PC-9 (cell line): Measurements from ENCODE around the gene PRCD. TPM values are rescaled to one million over a fixed set of nuclear protein-coding genes. Genes with fewer than 3 reads are reported as not detected.
"Not testable (repeated sequence)": the region's sequence is repeated elsewhere in the genome, so short reads cannot be mapped to it uniquely, and the experiment has no call there.

Experiments used
- BruUV-seq: library from RNA; stranded (reverse); fragments of 400-500 nt; replicated peaks from 2 replicates; lab custom pipeline; 2021; lab: Mats Ljungman, UMichigan
- CTCF ChIA-PET: fragments of 300-600 bp; sonication (Branson Sonifier 250); formaldehyde crosslinking; loops from one replicate; lab custom pipeline; 2022; ENCODE audit warnings: antibody characterized with exemption; lab: Charles Lee
- POLR2A ChIA-PET: fragments of 300-600 bp; sonication (Branson Sonifier 250); formaldehyde crosslinking; loops from one replicate; lab custom pipeline; 2022; ENCODE audit warnings: antibody characterized with exemption; ENCODE audit not compliant: unreplicated experiment; lab: Charles Lee
- DNase-seq, 2 experiments: peaks; one replicate each; pipeline versions ENCODE4 v3.0.0 to v3.0.0-alpha.2; 2015 to 2022; ENCODE audit warnings: mixed read lengths in 1 of 2
- H2AFZ ChIP-seq: fragments of 200-600 bp; sonication (generic); 2 replicates; pipeline ENCODE4 v1.8.1; 2017; ENCODE audit warnings: antibody characterized with exemption
- H3F3A ChIP-seq: fragments of 200-600 bp; sonication (generic); 2 replicates; pipeline ENCODE4 v1.8.1; 2017; ENCODE audit warnings: antibody characterized with exemption, mild to moderate bottlenecking, low read depth; ENCODE audit not compliant: insufficient read depth
- H3K27ac ChIP-seq: fragments of 200-600 bp; sonication (generic); 2 replicates; pipeline ENCODE4 v1.6.1; 2016; ENCODE audit warnings: mixed run types
- H3K27me3 ChIP-seq: fragments of 200-600 bp; sonication (generic); 2 replicates; pipeline ENCODE4 v1.6.1; 2016; ENCODE audit warnings: low read depth, mixed run types; ENCODE audit not compliant: insufficient read depth
- H3K36me3 ChIP-seq: fragments of 200-600 bp; sonication (generic); 2 replicates; pipeline ENCODE4 v1.6.1; 2016; ENCODE audit warnings: low read depth, mixed run types
- H3K4me1 ChIP-seq: fragments of 200-600 bp; sonication (generic); replicated peaks from 2 replicates; pipeline ENCODE4 v1.6.1; 2016; ENCODE audit warnings: mixed run types; ENCODE audit not compliant: insufficient read depth
- H3K4me2 ChIP-seq: fragments of 200-600 bp; sonication (generic); 2 replicates; pipeline ENCODE4 v1.6.1; 2017; ENCODE audit warnings: mixed run types
- H3K4me3 ChIP-seq: fragments of 200-600 bp; sonication (generic); 2 replicates; pipeline ENCODE4 v1.6.1; 2016; ENCODE audit warnings: mixed run types
- H3K79me2 ChIP-seq: fragments of 200-600 bp; sonication (generic); 2 replicates; pipeline ENCODE4 v1.6.1; 2017; ENCODE audit warnings: low read depth, mixed run types
- H3K9me2 ChIP-seq: fragments of 200-600 bp; sonication (generic); 2 replicates; pipeline ENCODE4 v1.8.1; 2017; ENCODE audit warnings: mild to moderate bottlenecking; ENCODE audit not compliant: insufficient read depth
- H3K9me3 ChIP-seq: fragments of 200-600 bp; sonication (generic); 2 replicates; pipeline ENCODE4 v1.8.1; 2016; ENCODE audit warnings: low read depth; ENCODE audit not compliant: insufficient read depth
- H4K20me1 ChIP-seq: fragments of 200-600 bp; sonication (generic); 2 replicates; pipeline ENCODE4 v1.8.1; 2017; ENCODE audit not compliant: insufficient read depth
- EZH2 ChIP-seq: fragments of 200-600 bp; sonication (generic); IDR thresholded peaks from 2 replicates; pipeline ENCODE4 v1.8.0; 2017; ENCODE audit warnings: antibody characterized with exemption, low read depth
- intact Hi-C: fragments of 100-400 bp; cut with micrococcal nuclease; formaldehyde crosslinking; loops from one replicate; pipeline ENCODE4 v1.10.0; 2022; ENCODE audit not compliant: unreplicated experiment
- total RNA-seq: library from RNA; stranded (reverse); gene quantifications from 2 replicates; pipeline ENCODE4 v1.2.3, GENCODE V29; 2021
- TF ChIP-seq, protein P1 (sequence below): fragments of 200-600 bp; sonication (generic); conservative IDR thresholded peaks from 2 replicates; pipeline ENCODE4 v1.6.1; 2017; ENCODE audit warnings: mixed run types, antibody characterized with exemption, mild to moderate bottlenecking, moderate library complexity

PRCD gene
- total RNA-seq, 1 experiment from 2014 or later: 2.7 TPM

DNA sequence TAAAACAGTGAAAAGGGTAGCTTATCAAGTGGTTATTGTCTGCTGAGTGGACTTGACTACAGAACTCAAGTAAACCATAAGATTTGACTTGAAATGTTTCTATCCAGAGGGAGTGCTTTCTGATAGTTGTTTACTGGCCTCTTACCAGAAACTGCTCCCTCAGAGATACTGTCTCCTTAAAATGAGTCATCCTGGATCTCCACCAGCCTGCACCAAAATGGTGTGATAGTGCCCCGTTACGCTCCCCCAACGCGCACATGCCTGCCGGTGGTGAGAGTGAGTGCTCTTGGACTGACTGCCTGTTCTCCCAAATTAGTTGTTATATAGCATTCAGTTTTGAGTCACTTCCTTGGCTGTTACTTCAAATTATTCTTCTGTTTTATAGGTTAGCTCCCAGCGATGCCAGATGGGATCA lies 22.9 kb downstream of the PRCD start:
- Histone ChIP-seq H3K4me1 (peaks cover 23% of the 10 kb centered on the region), H3K9me3 (no peaks in the 10 kb centered on the region), H3K4me3 (no peak overlapping the region), H3K4me2 (no peak overlapping the region), H3F3A (peaks cover 53% of the 10 kb centered on the region), H3K79me2 (peaks cover 50% of the 10 kb centered on the region), H3K27me3 (no peaks in the 10 kb centered on the region), H3K36me3 (peaks cover 18% of the 10 kb centered on the region), H2AFZ (no peak overlapping the region), H4K20me1 (peaks cover 56% of the 10 kb centered on the region), H3K9me2 (no peaks in the 10 kb centered on the region), H3K27ac (no peak overlapping the region)
- no peak for TF ChIP-seq EZH2
- TF ChIP-seq, protein P1, sequence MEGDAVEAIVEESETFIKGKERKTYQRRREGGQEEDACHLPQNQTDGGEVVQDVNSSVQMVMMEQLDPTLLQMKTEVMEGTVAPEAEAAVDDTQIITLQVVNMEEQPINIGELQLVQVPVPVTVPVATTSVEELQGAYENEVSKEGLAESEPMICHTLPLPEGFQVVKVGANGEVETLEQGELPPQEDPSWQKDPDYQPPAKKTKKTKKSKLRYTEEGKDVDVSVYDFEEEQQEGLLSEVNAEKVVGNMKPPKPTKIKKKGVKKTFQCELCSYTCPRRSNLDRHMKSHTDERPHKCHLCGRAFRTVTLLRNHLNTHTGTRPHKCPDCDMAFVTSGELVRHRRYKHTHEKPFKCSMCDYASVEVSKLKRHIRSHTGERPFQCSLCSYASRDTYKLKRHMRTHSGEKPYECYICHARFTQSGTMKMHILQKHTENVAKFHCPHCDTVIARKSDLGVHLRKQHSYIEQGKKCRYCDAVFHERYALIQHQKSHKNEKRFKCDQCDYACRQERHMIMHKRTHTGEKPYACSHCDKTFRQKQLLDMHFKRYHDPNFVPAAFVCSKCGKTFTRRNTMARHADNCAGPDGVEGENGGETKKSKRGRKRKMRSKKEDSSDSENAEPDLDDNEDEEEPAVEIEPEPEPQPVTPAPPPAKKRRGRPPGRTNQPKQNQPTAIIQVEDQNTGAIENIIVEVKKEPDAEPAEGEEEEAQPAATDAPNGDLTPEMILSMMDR: no peak
- intact Hi-C loops: no loop called here
- ChIA-PET POLR2A (interaction anchor here (0.6 kb wide), 1 partner anchor 16 kb away, joined by 3 read pairs; no protein-coding TSS in a partner anchor), CTCF (interaction anchor here (0.6 to 0.7 kb wide), 2 partner anchors 22 to 37 kb away, joined by 4 to 7 read pairs; no protein-coding TSS in a partner anchor)
- no TSS peak for BruUV-seq
- DNase-seq: no peak

DNA sequence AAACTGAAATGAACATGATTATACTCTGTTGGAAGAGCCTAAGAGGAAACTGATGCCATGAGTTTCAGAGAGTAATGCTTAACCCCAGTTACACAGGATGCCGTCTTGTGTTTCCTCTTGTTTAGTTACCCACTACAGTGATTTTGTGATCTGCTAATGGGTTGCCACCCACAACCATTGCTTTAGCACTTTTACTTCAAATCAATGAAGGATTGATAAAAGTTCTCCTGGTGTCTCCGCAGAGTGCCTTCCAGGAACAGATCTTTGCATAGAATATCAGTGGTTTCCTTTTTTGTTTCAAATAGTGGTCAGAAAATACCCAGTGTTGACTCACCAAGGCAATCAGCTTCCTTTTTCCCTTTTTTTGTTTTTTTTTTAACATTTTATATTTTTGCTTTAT lies 23.5 kb downstream of the PRCD start:
- H3K9me2 ChIP-seq, intact Hi-C loops, H3K27me3 ChIP-seq, H3K27ac ChIP-seq, POLR2A ChIA-PET, DNase-seq, H3K9me3 ChIP-seq, H2AFZ ChIP-seq, H3K4me2 ChIP-seq, H3K4me3 ChIP-seq, BruUV-seq: not testable (repeated sequence)
- H3K36me3 ChIP-seq: peaks cover 18% of the 10 kb centered on the region
- H3K79me2 ChIP-seq: peaks cover 44% of the 10 kb centered on the region
- H3K4me1 ChIP-seq: peaks cover 23% of the 10 kb centered on the region
- CTCF ChIA-PET: interaction anchor here (0.6 kb wide), 1 partner anchor 60 kb away, joined by 5 read pairs; no protein-coding TSS in a partner anchor
- peaks cover 53% of the 10 kb centered on the region for H3F3A ChIP-seq
- H4K20me1 ChIP-seq: peaks cover 56% of the 10 kb centered on the region

DNA sequence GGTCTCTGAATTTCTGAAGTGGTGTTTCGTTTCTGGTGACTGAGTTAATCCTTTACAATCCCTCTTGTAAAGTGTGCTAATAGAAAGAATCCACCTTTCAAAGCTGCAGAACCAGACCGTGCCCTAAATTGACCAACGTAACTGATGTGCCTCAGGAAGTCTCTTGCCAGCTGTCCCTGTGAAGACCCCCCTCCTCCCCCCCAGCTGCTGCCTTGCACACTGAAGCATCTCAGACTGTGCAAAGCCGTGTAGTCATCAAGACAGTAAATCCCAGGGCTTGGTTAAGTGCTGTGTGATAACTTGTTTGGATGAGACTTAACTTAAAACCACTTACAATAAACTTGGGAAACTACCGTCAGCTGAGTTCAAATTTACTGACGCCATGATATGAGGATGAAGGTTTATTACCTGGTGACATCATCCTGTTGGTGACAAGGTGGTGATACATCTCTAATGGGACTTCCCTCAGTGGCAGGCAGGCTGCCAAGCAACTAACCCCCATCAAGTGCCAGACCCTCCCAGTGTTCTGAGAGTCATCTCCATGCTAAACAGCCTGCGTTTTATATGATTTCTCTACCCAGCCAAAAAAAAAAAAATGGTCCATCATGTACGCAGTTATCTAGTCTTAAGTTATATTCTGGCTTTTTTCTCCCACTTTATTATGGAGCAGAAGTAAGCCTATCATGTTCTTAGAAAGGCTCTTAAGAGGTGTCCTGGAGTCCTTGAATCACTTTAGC lies 25.3 kb downstream of the PRCD start:
- H2AFZ ChIP-seq, BruUV-seq, H3K4me2 ChIP-seq, H3K4me1 ChIP-seq, intact Hi-C loops, DNase-seq, H3K4me3 ChIP-seq, H3K9me2 ChIP-seq, H3K27me3 ChIP-seq, H3K27ac ChIP-seq, H3K9me3 ChIP-seq: not testable (repeated sequence)
- H3K36me3 ChIP-seq: peaks cover 18% of the 10 kb centered on the region
- ChIA-PET CTCF (interaction anchor here (1.0 kb wide), 1 partner anchor 59 kb away, joined by 4 read pairs; no protein-coding TSS in a partner anchor), POLR2A (interaction anchor here (0.7 kb wide), 1 partner anchor 90 kb away, joined by 3 read pairs; no protein-coding TSS in a partner anchor)
- peaks cover 45% of the 10 kb centered on the region for H3F3A ChIP-seq
- H3K79me2 ChIP-seq: peaks cover 26% of the 10 kb centered on the region
- H4K20me1 ChIP-seq: peaks cover 40% of the 10 kb centered on the region
